Measurements from ENCODE around the gene CYB5D1.
A peak's percentile ranks its signal among the peaks of the same experiment; 100 is the strongest.
"Not testable (repeated sequence)": the region's sequence is repeated elsewhere in the genome, so short reads cannot be mapped to it uniquely, and the experiment has no call there.

Gene CYB5D1, protein sequence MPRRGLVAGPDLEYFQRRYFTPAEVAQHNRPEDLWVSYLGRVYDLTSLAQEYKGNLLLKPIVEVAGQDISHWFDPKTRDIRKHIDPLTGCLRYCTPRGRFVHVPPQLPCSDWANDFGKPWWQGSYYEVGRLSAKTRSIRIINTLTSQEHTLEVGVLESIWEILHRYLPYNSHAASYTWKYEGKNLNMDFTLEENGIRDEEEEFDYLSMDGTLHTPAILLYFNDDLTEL

DNA sequence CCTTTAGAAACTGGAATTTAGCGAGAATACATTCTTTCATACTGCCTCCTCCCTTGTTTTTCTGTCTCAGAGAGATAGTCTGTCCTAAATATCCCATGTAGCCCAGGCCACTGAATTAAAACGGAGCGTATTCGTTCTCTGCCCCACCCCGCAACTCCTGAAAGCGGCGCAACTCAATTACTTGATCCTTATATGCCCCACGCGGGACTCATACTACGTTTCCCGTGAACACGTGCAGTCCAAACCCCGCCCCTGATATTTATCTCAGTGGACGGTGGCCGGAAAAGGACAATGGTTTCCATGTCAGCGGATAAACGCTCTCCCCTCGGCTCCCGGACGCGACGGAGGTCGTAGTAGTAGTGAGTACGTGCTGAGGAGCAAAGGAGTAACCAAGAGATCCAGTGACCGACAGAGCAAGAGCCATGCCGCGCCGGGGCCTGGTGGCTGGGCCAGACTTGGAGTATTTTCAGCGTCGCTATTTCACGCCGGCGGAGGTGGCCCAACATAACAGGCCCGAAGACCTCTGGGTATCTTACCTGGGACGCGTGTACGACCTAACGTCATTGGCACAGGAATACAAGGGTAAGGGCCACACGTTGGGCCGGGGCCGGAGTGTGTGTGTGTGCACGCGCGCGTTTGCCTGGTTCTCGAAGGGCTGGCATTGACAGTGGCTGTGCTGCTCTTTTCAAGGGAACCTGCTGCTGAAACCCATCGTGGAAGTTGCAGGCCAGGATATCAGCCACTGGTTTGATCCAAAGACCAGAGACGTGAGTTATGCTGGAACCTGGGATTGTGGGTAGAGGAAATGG, at the start of gene CYB5D1:
Gene CYB5D1 (plus strand): TSS at position 291 of the 809 bp plus-strand sequence. CDS start 132 bp downstream, at position 423.
- peak within 1 kb of the TSS; percentile 16 to 96 (median 87) for H3K27ac ChIP-seq
- peak within 1 kb of the TSS; percentile 44 to 68 (median 58) for H3K4me3 ChIP-seq

DNA sequence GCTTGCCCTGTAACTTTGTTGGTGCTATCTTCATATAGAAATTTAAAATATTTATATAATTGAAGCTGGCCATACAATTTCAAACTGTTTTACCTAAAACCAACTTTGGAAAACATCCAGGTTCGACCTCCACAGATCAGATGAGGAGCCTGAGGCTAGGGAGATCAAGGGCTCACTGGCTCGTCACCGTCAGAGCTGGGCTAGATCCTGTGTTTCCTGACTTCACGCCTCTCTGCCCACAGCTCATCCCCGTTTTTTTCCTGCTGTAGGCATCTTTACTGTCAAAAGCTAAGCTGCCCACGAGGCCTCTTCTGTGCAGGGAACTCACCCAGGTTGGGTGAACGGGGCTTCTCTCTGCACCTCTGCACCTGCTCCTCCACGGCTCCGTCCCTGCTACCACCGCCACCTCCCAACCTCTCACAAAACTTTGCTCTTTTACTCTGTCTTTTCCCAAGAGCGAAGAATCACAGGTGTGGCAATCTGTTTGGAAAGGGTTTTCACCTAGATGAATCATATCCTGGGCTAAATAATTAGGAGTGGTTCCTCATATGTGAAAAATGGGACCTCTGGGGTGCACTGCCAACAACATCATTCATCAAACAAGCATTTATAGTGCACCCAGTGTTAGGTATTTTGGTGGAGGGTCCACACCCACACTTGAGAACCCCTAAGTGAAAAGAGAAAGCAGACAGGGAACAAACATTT, 48.6 kb upstream of the CYB5D1 start:
- H3K4me3 ChIP-seq = no peak overlapping the region
- no peak overlapping the region for H3K27ac ChIP-seq

DNA sequence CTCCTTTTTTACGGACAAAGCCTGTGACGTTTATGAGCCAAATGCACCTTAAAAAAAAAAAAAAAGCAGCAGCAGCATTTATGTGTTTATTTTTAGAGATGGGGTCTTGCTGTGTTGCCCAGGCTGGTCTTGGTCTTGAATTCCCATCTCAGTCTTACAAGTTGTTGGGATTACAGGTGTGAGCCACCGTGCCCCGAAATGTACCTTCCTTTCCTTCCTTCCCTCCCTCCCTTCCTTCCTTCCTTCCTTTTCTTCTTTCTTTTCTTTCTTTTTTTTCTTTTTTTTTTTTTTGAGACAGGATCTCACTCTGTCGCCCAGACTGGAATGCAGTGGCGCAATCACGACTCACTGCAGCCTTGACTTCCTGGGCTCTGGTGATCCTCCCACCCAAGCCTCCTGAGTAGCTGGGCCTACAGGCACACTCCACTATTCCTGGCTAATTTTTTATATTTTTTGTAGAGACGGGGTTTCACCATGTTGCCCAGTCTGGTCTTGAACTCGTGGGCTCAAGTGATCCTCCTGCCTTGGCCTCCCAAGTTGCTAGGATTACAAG, 47.9 kb upstream of the CYB5D1 start:
- not testable (repeated sequence) for H3K27ac ChIP-seq, H3K4me3 ChIP-seq

DNA sequence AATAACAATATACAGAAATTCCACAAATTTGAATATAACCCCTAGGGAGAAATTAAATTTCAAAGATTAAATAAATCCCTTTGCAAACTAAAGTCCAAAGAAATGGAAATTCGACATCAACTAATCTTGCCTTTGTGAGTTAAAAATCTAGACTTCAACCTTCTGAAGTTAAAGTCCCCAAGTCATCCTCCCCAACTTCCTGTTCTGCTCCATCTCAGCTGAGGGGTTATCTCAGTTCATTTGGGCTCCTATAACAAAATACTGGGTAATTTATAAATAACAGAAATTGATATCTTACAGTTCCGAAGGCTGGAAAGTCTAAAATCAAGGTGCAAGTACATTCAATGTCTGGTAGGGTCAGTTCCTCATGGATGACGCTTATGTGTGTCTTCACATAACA, 46.6 kb upstream of the CYB5D1 start:
- Histone ChIP-seq H3K4me3 (no peak overlapping the region), H3K27ac (no peak overlapping the region)

DNA sequence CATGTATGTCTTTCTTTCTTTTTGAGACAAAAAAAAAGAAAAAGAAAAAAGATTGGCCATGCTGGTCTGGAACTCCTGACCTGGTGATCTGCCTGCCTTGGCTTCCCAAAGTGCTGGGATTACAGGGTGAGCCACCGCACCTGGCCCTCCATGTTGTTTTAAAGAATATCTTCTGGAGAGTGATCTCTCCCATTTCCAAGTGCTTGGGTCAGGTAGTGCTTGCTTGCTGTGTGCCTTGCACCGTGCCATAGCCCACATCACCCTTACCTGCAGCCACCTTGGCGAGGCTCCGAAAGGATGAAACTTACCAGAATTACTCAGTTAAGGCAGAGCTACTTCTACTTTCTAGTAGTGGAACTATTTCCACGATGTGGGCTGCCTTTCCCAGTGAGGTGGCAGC, 42.8 kb upstream of the CYB5D1 start:
- Histone ChIP-seq H3K27ac (no peak overlapping the region), H3K4me3 (no peak overlapping the region)

DNA sequence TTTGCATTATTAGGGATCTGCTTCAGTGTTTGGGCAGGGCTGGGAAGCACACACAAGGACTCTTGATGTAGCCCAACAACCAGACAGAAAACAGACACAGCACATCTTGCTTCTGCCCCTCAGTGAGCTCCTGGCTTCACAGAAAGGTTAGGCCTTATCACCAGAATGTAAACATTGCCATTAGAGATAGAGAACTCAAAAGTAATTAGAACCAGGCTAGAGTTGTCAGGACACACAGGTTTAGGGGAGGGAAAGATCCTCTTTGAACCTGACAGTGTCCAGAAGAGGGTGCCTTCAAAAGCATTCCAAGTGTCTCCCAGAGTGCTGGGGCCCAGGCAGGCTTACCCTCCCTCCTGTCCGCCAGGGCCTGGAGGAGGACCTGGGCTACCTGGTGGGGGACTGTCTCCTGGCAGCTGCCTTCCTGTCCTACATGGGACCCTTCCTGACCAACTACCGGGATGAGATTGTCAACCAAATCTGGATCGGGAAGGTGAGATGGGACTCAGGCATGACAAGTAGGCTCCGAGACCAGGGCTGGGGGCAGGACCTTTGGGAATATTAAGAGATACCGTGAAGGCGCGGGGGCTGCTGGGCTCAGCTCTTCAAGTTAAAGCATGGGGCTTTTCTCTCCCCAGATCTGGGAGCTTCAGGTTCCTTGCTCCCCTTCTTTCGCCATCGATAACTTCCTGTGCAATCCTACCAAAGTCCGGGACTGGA, 40.7 kb upstream of the CYB5D1 start:
- Histone ChIP-seq H3K4me3 (no peak overlapping the region), H3K27ac (no peak overlapping the region)

DNA sequence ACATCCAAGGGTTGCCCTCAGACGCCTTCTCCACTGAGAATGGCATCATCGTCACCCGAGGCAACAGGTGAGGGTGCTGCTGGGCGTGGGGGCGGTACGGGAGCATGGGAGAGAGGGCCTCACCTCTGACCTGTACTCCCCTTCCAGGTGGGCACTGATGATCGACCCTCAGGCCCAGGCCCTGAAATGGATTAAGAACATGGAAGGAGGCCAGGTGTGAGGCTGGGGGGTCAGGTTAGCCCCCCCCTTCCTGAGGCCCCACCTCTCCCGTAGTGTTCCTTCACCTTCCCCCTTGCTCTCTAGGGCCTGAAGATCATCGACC, 40.2 kb upstream of the CYB5D1 start:
- Histone ChIP-seq H3K27ac (no peak overlapping the region), H3K4me3 (no peak overlapping the region)

DNA sequence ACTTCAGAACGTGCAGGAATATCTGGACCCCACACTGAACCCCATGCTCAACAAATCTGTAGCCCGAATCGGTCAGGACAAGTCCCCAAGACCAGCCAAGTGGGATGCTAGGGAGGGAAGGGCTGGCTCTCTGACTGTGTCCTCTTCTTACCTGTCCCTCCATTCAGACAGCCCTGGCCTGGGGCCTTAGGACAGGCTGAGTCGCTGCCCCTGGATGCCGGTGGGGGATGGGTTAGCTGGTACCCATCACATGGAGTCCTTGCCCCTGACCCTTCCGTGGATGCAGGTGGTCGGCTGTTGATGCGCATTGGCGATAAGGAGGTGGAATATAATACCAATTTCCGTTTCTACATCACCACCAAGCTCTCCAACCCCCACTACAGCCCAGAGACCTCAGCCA, 39.8 kb upstream of the CYB5D1 start:
- H3K4me3 ChIP-seq = no peak overlapping the region

DNA sequence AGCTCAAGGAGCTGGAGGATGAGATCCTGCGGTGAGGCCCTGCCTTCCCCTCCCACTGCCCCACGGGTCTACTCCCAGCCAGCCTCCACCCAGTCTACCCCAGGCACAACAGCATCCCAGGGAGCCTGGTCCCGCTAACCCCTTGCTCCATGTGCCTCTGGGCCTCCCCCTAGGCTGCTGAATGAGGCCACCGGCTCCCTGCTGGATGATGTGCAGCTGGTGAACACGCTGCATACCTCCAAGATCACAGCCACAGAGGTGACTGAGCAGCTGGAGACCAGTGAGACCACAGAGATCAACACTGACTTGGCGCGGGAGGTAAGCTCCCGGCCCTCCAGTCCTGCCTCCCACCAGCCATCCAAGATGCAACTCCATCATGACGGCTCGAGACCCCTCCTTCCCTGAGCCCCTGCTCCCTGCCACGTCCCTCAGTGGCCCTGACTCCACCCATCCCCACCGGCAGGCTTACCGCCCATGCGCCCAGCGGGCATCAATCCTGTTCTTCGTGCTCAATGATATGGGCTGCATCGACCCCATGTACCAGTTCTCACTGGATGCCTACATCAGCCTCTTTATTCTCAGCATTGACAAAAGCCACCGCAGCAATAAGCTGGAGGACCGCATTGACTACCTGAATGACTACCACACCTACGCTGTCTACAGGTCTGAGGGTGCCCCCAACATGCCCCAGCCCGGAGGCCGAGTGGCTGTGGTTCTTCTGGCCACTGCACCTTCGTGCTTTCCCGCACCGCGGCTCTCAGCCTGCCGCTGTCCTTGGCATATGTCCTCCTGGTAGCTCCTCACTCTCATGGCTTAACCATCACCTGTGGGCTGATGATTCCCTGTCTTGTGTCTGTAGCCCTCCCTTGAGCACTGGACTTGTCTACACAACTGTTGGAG, 38.8 kb upstream of the CYB5D1 start:
- Histone ChIP-seq H3K27ac (no peak overlapping the region), H3K4me3 (no peak overlapping the region)

More for the DNA sequence above, 39.8 kb upstream of the CYB5D1 start:
- H3K27ac ChIP-seq = no peak overlapping the region

DNA sequence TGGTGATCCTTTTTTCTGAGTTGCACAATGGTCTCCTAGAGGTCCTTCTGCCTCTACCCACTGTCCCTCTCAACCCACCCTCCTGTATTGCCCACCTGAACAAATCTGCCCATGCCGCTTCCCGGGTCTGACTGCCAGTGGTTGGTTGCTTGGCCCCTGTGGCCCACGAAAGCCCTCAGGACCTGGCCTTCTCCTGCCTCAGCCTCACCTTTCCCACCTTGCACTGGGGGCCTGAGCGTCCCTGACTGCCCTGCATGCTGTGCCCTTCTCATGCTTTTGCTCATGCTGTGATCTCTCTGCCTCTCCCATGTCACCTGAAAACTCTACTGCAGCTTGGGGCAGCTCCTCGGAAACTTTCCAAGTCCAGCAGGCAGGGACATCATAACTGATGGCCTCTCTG, 37.6 kb upstream of the CYB5D1 start:
- Histone ChIP-seq H3K4me3 (no peak overlapping the region), H3K27ac (no peak overlapping the region)

DNA sequence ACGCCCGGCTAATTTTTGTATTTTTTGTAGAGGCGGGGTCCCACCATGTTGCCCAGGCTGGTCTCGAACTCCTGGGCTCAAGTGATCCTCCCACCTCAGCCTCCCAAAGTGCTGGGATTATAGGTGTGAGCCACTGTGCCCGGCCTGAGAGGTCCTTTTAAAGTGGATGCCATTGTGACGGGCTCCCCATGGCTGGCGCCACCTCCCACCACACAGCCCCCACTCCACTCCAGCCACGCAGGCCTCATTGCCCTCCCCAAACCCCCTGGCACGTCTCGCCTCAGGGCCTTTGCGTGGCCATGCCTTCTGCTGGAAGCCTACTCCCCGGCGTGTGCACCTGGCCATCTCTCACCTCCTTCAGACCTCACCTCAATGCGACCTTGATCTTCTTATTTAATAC, 35.7 kb upstream of the CYB5D1 start:
- Histone ChIP-seq H3K4me3 (no peak overlapping the region), H3K27ac (no peak overlapping the region)

DNA sequence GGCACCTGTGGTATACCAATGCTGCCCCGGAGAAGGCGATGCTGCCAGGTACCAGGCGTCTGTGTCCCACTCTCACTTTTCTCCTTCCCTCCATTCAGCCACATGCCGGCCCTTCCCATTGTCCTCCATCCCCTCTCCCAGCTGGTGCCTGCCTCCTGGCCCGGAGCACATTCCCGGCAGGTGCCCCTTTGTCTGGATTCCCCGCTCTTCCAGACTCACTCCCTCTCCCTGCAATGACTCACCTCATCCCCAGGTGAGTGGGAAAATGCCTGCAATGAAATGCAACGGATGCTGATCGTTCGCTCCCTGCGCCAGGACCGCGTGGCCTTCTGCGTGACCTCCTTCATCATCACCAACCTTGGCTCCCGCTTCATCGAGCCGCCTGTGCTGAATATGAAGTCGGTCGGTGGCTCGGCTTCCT, 34.2 kb upstream of the CYB5D1 start:
- no peak overlapping the region for H3K27ac ChIP-seq
- H3K4me3 ChIP-seq = no peak overlapping the region

DNA sequence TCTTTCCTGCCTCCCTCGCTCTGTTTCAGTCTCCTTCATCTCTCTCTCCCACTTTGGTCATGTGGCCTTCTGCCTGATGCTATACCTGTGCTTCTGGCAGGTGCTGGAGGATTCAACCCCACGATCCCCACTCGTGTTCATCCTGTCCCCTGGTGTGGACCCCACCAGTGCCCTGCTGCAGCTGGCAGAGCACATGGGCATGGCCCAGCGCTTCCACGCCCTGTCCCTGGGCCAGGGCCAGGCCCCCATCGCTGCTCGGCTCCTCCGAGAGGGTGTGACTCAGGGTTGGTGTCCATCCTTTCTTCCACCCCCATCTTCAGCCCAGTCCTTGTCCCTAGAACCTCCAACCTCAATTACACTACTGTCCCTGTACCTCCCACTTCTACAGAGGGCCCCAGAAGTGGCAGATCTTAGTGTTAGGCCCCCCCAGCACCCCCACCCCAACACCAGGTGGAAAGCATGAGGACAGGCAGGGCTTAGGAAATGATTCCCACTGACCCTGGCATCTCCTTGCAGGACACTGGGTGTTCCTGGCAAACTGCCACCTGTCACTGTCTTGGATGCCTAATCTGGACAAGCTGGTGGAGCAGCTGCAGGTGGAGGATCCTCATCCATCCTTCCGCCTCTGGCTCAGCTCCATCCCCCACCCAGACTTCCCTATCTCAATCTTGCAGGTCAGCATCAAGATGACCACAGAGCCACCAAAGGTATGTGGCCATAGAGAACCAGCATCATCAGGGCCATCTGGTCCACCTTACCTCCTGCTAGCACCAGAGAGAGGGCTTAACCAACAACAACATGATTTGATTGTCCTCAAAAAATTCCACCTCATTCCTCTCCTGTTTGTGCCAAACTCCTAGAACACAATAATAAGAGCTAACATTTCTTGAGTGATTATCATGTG, 33.5 kb upstream of the CYB5D1 start:
- no peak overlapping the region for H3K27ac ChIP-seq
- H3K4me3 ChIP-seq = no peak overlapping the region

DNA sequence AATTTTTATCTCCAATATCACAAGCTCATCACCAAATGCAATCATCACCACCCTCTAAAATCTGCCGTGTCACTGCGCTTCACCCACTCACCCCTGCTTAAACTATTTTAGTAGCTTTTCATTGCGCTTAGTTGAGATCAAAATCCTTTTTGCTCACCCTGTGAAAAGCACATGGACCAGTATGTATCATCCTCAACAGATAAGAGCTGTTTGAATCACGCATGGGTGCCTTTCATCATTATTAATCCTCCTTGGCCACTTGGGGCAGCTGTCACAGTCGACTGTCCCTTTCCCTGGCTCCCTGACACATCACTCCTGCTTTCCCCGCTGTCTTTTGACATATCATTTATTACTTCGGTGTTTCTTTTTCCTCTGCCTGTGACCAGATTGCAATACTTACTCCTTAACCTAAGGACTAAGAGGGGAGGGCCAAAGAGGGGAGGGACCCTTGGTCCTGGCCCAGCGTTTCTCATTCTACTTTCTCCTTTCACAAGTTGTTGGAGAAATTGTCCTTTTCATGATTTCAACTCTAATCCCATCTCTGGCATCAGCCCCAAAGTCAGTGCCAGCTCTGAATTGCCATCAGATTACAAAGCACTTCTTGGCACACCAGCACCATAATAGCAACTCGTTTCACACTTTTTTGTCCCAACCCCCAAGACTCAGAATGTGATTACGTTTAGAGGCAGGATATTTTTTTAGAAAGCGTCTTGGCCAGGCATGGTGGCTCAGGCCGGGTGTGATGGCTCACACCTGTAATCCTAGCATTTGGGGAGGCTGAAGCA, 32.4 kb upstream of the CYB5D1 start:
- Histone ChIP-seq H3K4me3 (no peak overlapping the region), H3K27ac (no peak overlapping the region)

DNA sequence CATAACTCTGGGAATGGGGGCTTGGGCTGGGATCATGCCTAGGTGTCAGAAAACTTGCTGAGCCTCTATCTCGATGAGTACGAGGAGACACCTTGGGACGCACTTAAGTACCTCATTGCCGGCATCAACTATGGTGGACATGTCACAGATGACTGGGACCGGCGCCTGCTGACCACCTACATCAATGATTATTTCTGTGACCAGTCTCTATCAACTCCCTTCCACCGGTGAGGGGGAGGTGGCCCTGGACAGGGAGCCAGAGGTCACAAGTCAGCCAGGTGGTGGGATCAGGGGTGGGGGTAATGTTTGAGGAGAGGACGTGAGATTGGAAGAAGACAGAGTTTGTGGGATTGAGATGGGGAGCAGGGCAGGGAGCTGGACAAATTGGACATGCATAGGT, 27.2 kb upstream of the CYB5D1 start:
- H3K27ac ChIP-seq = no peak overlapping the region
- H3K4me3 ChIP-seq = no peak overlapping the region

DNA sequence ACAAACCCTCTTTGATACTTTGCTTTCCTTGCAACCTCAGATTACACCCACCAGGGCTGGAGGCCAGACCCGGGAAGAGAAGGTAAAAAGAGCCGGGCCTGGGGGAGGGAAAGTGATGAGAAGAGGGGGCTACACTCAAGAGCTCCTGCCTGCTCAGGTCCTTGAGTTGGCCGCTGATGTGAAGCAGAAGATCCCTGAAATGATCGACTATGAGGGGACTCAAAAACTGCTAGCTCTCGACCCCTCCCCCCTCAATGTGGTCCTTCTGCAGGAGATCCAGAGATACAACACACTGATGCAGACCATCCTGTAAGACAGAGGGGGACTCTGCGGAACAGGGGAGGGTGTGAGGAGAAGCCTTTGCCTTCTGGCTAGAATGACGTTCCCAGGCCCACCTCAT, 26.6 kb upstream of the CYB5D1 start:
- H3K4me3 ChIP-seq = no peak overlapping the region
- no peak overlapping the region for H3K27ac ChIP-seq

DNA sequence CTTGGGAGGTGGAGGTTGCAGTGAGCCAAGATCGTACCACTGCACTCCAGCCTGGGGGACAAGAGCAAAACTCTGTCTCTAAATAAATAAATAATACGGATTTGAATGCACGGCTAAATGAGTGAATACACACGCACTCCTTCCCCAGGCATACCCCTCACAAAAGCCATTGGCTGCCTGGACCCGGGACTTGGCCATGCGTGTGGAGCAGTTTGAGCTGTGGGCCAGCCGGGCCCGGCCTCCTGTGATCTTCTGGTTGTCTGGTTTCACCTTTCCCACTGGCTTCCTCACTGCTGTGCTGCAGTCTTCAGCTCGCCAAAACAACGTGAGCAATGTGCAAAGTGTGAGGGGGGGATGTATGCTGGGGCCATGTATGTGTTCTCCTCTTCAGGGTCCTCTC, 25.4 kb upstream of the CYB5D1 start:
- no peak overlapping the region for H3K27ac ChIP-seq
- no peak overlapping the region for H3K4me3 ChIP-seq

Data from skin epidermis (tissue), 12 donors.